SHP77 (cell line): ENCODE results near the gene RAB14.
"Not testable (repeated sequence)": the region's sequence is repeated elsewhere in the genome, so short reads cannot be mapped to it uniquely, and the experiment has no call there.

Experiments
- DNase-seq, 2 experiments: peaks; one replicate each; lab custom pipeline; 2025; lab: John Stamatoyannopoulos, UW

Gene RAB14

DNA sequence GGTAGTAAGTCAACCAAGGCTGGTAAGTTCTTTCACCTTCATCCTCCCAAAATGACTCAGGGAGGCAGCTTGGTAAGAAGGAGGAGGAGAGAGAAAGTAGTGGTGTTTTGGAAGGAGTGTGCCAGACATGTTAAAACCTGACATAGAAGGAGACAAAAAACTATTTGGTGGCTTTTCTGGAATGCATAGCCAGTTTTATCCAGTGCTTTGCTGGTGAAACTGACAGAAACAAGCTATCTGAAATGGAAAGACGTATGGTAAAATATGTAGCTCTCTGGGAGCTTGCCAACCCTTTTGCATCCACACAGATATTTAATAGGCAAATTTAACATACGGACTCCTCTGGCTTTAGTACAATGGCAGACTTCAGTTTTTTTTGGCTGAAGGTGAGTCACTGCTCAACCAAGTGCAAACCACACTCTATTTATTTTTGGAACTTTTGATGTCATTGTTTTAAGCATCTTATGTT, 45.4 kb downstream of the RAB14 start:
- DNase-seq: no peak

DNA sequence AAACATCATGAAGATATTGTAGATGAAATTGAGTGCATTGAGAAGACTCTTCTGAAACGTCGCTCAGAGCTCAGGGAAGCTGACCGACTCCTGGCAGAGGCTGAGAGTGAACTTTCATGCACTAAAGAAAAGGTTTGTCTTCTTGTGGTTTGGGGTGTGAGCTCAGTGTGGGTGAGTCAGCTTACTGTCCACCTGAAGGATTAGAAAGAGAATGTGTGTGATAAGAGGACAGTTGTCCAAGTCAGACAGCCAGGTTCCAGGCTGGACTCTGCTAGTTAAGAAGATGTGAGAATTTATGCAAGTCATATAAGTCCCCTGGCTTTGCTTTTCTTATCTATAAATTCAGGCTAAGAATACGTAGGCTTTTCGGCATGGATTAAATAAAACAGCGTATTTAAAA, 46.9 kb downstream of the RAB14 start:
- no peak for DNase-seq

DNA sequence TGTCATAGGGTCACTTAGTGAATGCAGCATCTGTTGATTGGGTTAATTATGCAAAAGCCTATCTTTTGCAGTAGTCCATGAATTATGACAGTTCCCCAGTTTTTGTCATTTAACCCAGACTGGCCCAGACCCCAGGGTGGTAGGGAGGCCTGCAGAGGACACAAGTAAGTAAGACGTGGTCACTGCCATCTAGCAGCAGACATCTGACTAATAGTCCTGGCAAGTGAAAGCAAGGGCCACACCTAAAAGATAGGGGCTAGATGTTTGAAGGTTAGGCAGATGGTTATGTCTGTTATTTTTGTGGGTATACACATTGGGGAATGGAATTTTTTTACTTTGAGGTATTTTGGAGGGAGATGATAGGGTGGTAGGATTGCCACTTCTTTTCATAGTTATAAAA, 48.0 kb downstream of the RAB14 start:
- DNase-seq: no peak

DNA sequence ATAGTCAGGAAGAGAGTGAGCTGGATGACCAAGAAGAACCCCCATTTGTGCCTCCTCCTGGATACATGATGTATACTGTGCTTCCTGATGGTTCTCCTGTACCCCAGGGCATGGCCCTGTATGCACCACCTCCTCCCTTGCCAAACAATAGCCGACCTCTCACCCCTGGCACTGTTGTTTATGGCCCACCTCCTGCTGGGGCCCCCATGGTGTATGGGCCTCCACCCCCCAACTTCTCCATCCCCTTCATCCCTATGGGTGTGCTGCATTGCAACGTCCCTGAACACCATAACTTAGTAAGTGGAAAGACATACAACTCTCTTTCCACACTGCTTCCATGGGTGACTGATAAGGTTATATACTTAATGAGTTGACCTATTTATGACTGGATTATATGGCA, 51.5 kb downstream of the RAB14 start:
- DNase-seq: no peak

DNA sequence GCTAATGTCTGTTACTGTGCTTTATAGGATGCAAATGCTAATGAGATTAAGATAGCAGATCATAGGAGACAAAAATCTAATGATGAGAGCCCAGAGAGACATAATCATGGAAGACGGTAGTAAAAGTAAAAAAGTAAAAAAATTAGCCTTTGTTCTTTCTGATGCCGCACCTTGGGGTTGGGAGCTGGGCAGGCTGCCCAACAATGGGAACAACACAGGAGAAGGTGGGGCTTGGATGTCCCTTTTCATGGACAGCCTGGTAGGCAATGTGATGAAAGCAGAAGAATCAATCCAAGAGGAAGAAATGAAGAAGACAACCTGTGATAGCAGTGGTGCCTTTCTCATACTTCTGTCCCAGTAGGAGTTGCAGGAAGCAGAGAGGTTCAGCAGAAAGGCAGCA, 57.2 kb downstream of the RAB14 start:
- DNase-seq: no peak

DNA sequence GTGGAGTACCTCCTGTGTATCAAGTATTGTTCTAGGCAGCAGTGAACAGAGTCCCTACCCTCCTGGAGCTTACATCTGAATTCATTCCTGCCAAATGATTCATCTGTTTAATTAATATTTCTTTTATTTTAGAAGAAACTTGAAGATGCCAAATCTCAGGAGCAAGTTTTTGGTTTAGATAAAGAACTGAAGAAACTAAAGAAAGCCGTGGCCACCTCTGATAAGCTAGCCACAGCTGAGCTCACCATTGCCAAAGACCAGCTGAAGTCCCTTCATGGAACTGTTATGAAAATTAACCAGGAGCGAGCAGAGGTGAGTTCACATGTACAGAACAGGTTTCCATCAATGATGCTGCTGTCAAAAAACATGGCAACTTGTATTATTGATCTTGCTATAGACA, 57.9 kb downstream of the RAB14 start:
- DNase-seq: no peak

DNA sequence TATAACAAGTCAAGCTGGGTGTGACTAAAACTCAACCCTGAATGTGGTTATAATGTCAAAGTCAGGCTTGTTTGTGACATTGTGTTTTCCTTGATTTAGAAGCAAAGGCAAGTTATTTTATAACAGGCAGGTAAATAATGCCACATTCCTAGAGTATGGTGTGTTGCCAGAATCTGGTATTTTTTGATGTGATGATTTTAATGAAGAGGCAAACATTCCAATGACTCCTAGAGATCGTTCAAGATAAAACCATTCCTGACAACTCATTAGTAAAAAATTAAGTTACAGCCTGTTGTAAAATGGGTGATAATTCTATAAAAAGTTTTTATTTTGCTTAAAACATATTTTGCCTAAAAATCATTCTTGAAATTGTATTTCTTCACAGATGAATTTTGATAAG, 60.0 kb downstream of the RAB14 start:
- DNase-seq: no peak

DNA sequence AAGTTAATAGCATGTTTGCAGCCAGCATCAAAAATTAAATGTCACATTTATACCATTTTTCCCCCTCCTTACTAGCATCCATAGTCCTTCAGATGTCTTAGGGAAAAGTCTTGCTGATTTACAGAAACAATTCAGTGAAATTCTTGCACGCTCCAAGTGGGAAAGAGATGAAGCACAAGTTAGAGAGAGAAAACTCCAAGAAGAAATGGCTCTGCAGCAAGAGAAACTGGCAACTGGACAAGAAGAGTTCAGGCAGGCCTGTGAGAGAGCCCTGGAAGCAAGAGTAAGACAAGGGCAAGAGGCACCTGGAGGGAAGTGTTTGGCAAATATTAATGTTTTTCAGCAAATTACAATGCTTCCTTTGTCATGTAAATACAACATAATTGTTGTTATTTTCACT, 60.4 kb downstream of the RAB14 start:
- DNase-seq: no peak

DNA sequence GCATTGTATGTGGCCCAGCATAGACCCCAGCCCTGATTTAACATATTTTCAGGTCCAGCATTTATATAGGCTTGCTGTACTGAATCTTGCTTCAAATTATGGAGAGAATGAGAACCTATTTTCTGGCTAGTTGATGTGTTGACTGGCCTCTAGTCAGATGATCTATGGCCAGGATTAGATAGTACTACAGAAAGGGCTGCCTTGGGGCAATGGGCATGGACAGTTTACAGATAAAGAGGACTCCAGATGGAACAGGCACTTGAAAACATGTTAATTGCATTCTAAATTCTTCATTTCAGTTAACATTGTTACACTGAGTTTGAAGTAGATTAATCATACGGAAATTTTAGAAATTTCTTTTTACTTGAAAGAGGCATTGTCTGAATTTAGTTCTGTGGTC, 61.5 kb downstream of the RAB14 start:
- DNase-seq: no peak

DNA sequence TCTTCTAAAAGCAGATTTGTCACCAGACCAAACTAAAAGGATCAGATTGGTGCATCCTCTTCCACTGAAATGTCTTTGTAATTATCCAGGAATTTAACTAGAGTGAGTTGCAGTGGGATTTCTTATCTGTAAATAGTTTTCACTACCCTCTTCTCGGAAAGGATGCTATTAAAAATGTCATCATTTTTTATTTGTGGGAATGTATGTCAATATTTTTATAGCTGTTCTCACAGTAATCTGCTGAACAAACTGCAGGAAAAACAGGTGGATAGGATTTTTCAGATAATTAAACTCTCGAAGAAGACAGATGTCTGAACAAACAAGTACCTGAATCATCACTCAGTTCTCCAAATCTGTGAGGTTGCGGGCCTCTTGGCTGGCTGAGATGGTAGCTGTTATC, 62.7 kb downstream of the RAB14 start:
- DNase-seq: peak; percentile 56 to 75

DNA sequence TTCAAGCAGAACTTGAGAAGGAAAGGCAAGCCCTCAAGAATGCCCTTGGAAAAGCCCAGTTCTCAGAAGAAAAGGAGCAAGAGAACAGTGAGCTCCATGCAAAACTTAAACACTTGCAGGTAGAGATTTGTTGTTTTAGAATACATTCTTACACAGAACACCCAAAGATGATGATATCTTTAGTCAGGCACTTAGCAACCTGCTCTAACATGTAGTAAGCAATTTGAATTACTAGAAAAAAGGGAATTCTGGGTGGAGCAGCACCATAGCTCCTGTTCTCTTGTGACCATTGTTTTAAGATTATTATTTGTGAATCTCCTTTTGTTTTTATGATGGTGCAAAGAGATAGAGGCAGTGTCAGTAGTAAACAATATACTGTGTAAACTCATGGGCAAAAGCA, 63.1 kb downstream of the RAB14 start:
- no peak for DNase-seq

DNA sequence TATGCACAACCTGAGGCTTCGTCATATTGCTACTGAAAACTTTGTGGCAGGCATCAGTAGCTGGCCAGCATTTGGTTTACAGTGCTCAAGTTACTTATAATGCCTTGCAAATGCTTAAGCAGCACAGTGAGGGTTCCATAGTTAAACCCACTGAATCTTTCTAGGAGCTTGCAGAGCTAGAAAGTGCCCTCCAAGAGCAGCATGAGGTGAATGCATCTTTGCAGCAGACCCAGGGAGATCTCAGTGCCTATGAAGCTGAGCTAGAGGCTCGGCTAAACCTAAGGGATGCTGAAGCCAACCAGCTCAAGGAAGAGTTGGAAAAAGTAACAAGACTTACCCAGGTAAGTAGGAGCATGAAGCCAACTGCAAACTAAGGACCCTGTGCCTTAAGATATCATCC, 66.0 kb downstream of the RAB14 start:
- DNase-seq: no peak

DNA sequence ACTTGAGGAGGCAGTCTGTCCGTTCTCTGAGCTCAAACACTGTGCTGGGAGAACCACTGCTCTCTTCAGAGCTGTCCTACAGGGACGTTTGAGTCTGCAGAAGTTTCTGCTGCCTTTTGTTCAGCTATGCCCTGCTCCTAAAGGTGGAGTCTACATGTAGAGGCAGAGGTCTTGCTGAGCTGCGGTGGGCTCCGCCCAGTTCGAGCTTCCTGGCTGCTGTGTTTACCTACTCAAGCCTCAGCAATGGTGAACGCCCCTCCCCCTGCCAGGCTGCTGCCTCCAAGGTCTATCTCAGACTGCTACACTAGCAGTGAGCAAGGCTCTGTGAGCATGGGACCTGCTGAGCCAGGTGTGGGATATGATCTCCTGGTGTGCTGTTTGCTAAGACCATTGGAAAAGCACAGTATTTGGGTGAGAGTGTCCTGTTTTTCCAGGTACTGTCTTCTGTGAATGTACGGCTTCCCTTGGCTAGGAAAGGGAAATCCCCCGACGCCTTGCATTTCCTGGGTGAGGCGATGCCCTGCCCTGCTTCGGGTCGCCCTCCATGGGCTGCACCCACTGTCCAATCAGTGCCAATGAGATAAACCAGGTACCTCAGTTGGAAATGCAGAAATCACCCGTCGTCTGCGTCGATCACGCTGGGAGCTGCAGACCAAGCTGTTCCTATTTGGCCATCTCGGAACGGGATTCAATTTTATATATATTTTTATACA, 68.4 kb downstream of the RAB14 start:
- DNase-seq: peak; percentile 54 to 77

DNA sequence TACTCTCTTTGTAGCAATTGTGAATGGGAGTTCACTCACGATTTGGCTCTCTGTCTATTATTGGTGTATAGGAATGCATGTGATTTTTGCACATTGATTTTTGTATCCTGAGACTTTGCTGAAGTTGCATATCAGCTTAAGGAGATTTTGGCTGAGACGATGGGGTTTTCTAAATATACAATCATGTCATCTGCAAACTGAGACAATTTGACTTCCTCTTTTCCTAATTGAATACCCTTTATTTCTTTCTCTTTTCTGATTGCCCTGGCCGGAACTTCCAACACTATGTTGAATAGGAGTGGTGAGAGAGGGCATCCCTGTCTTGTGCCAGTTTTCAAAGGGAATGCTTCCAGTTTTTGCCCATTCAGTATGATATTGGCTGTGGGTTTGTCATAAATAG, 72.3 kb downstream of the RAB14 start:
- not testable (repeated sequence) for DNase-seq
